ENCODE measurements around the gene EFNA5.

- no peak for TF ChIP-seq CTCF (IDR thresholded peaks at IDR 0.05 in 2 of 3, conservative IDR thresholded peaks at IDR 0.05 in 1 of 3; ENCODE audit: borderline replicate concordance in 1 of 3, insufficient read depth in 1 of 3, low read depth in 2 of 3, low read length in 2 of 3)
- no peak for TF ChIP-seq TCF7L2 (IDR thresholded peaks at IDR 0.05; ENCODE audit: borderline replicate concordance, extremely low read depth, insufficient read depth, insufficient read length)
- no peak for TF ChIP-seq POLR2A (IDR thresholded peaks at IDR 0.05; ENCODE audit: borderline replicate concordance, extremely low read depth, insufficient read depth, insufficient read length)
- no peak for TF ChIP-seq EZH2 (IDR thresholded peaks at IDR 0.05)
- no peak for TF ChIP-seq REST (IDR thresholded peaks at IDR 0.05; ENCODE audit: low read depth)
- no peak for TF ChIP-seq ZBTB33 (IDR thresholded peaks at IDR 0.05; ENCODE audit: extremely low read depth, insufficient replicate concordance, low read length)
Observed at GRCh38 chr5:107464416-107464815, 206.3 kb downstream of the EFNA5 start.
